Adrenal gland (tissue), 5 donors: Measurements from ENCODE around the gene TTYH3.

Experiments used
- POLR2A ChIP-seq, 2 donors: fragments of 450-650 bp; IDR thresholded peaks; one replicate each; pipeline ENCODE4 v1.6.1; 2017; ENCODE audit warnings: antibody characterized with exemption in 2 of 2, mild to moderate bottlenecking in 2 of 2, moderate library complexity in 1 of 2
- TF ChIP-seq, protein P1 (sequence below), 6 experiments: fragments of 450-650 bp in 4 of 6; fragments of 200-600 bp in 2 of 6; sonication (generic) in 1 of 6; IDR thresholded peaks; 1 replicate in 5 of 6; 2 replicates in 1 of 6; pipeline versions ENCODE4 v1.5.1 to v1.8.0; 2016 to 2021; ENCODE audit warnings: antibody characterized with exemption in 6 of 6, mild to moderate bottlenecking in 2 of 6, moderate library complexity in 1 of 6
- donor health status: DM: no; HTN: no; CAD: no.

DNA sequence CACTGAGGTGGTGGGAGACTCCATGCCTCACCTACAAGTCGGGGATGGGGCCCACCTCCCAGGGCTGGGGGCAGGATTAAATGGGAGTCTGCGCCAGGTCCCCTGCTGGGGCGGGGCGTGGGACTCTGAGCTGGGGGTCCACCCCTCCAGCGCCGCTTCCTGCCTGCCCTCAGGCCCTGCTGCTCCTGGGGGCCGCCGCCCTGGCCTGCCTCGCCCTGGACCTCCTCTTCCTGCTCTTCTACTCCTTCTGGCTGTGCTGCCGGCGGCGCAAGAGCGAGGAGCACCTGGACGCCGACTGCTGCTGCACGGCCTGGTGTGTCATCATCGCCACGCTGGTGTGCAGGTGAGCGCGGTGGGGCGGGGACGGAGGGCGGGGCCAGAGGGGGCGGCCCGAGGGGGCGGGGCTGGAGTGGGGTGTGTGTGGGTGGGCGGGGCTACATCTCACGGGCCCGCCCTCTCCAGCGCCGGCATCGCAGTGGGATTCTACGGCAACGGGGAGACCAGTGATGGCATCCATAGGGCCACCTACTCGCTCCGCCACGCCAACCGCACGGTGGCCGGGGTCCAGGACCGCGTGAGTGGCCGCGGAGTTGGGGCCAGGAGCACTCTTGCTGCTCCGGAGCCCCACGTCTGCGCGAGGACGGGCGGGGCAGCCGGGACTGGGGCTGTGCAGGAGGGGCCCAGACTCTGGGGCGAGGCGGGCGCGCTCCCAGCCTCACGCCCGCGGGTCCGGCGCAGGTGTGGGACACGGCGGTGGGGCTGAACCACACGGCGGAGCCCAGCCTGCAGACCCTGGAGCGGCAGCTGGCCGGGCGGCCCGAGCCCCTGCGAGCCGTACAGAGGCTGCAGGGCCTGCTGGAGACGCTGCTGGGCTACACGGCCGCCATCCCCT is 15.1 kb downstream of the TTYH3 start:
- TF ChIP-seq POLR2A (IDR thresholded peaks at IDR 0.05): no peak
- TF ChIP-seq, protein P1, sequence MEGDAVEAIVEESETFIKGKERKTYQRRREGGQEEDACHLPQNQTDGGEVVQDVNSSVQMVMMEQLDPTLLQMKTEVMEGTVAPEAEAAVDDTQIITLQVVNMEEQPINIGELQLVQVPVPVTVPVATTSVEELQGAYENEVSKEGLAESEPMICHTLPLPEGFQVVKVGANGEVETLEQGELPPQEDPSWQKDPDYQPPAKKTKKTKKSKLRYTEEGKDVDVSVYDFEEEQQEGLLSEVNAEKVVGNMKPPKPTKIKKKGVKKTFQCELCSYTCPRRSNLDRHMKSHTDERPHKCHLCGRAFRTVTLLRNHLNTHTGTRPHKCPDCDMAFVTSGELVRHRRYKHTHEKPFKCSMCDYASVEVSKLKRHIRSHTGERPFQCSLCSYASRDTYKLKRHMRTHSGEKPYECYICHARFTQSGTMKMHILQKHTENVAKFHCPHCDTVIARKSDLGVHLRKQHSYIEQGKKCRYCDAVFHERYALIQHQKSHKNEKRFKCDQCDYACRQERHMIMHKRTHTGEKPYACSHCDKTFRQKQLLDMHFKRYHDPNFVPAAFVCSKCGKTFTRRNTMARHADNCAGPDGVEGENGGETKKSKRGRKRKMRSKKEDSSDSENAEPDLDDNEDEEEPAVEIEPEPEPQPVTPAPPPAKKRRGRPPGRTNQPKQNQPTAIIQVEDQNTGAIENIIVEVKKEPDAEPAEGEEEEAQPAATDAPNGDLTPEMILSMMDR (IDR thresholded peaks at IDR 0.05): no peak
